NOMO-1 treated with dmso at 0.1 percent for 144 hours (cell line): ENCODE results near the gene LAMC1.

Experiments used
- DNase-seq: peaks from one replicate; lab custom pipeline; 2025; ENCODE audit not compliant: unreplicated experiment; lab: John Stamatoyannopoulos, UW

LAMC1 gene

GRCh38 chr1:183023146-183023600 is at the start of gene LAMC1:
Gene LAMC1, plus strand, starts transcription at chr1:183023420. Its CDS starts 297 bp downstream, at chr1:183023717.
- no peak for DNase-seq

- no peak for DNase-seq
Observed at GRCh38 chr1:182974506-182975191, 48.6 kb upstream of the LAMC1 start.

- DNase-seq = no peak
Observed at GRCh38 chr1:182977480-182977879, 45.7 kb upstream of the LAMC1 start.

- no peak for DNase-seq
Observed at GRCh38 chr1:182978151-182978853, 44.9 kb upstream of the LAMC1 start.

- DNase-seq = no peak
Observed at GRCh38 chr1:182984138-182984537, 39.1 kb upstream of the LAMC1 start.

- DNase-seq = no peak
Observed at GRCh38 chr1:182984621-182985020, 38.6 kb upstream of the LAMC1 start.

GRCh38 chr1:182985876-182986275 is 37.3 kb upstream of the LAMC1 start:
- DNase-seq = no peak

GRCh38 chr1:182990413-182991144 is 32.6 kb upstream of the LAMC1 start:
- DNase-seq = no peak

GRCh38 chr1:182993746-182994145 is 29.5 kb upstream of the LAMC1 start:
- no peak for DNase-seq

GRCh38 chr1:182995894-182996293 is 27.3 kb upstream of the LAMC1 start:
- DNase-seq = peak; percentile 58

GRCh38 chr1:182996816-182997215 is 26.4 kb upstream of the LAMC1 start:
- no peak for DNase-seq

GRCh38 chr1:182998482-182998881 is 24.7 kb upstream of the LAMC1 start:
- no peak for DNase-seq

- no peak for DNase-seq
Observed at GRCh38 chr1:183000167-183000962, 22.9 kb upstream of the LAMC1 start.

GRCh38 chr1:183002267-183002666 is 21.0 kb upstream of the LAMC1 start:
- no peak for DNase-seq

- DNase-seq = peak; percentile 28
Observed at GRCh38 chr1:183002797-183003196, 20.4 kb upstream of the LAMC1 start.

- DNase-seq = no peak
Observed at GRCh38 chr1:183003203-183003602, 20.0 kb upstream of the LAMC1 start.

- no peak for DNase-seq
Observed at GRCh38 chr1:183004141-183004540, 19.1 kb upstream of the LAMC1 start.

GRCh38 chr1:183011859-183012258 is 11.4 kb upstream of the LAMC1 start:
- DNase-seq = no peak

- no peak for DNase-seq
Observed at GRCh38 chr1:183012301-183012994, 10.8 kb upstream of the LAMC1 start.

GRCh38 chr1:183019139-183019740 is 4.0 kb upstream of the LAMC1 start:
- DNase-seq = no peak
